CD14-positive monocyte (primary cell): ENCODE measurements around the gene GPR158. TPM values are rescaled to one million over a fixed set of nuclear protein-coding genes. Genes with fewer than 3 reads are reported as not detected.

ENCODE experiments used
- DNase-seq, 3 donors: peaks; one replicate each; pipeline ENCODE4 v3.0.0-alpha.2; 2011 to 2022
- H2AFZ ChIP-seq: 2 replicates; pipeline ENCODE4 v1.6.0; 2012; ENCODE audit warnings: mild to moderate bottlenecking, low read depth, low read length, inconsistent platforms; ENCODE audit not compliant: insufficient read depth, poor library complexity, severe bottlenecking
- H3K27ac ChIP-seq, 2 donors: 1 replicate in 1 of 2; 2 replicates in 1 of 2; pipeline ENCODE4 v1.5.1; 2012 to 2013; ENCODE audit warnings: low read length in 2 of 2, control low read depth in 1 of 2, inconsistent platforms in 1 of 2, low read depth in 1 of 2, mild to moderate bottlenecking in 1 of 2
- H3K27me3 ChIP-seq, 2 donors: one replicate each; pipeline versions ENCODE4 v1.6.0 to v1.6.1; 2011 to 2013; ENCODE audit warnings: low read length in 2 of 2; ENCODE audit not compliant: control insufficient read depth in 2 of 2, insufficient read depth in 2 of 2
- H3K36me3 ChIP-seq, 2 donors: replicated peaks in 1 of 2; 1 replicate in 1 of 2; 2 replicates in 1 of 2; pipeline versions ENCODE4 v1.5.1 to v1.6.1; 2012 to 2013; ENCODE audit warnings: low read length in 2 of 2, control low read depth in 1 of 2, inconsistent platforms in 1 of 2, mild to moderate bottlenecking in 1 of 2; ENCODE audit not compliant: insufficient read depth in 2 of 2, control insufficient read depth in 1 of 2
- H3K4me1 ChIP-seq, 2 donors: 1 replicate in 1 of 2; 2 replicates in 1 of 2; pipeline versions ENCODE4 v1.5.1 to v1.6.1; 2012 to 2013; ENCODE audit warnings: low read length in 2 of 2, control low read depth in 1 of 2, inconsistent platforms in 1 of 2, mild to moderate bottlenecking in 1 of 2, moderate library complexity in 1 of 2; ENCODE audit not compliant: insufficient read depth in 2 of 2, control insufficient read depth in 1 of 2
- H3K4me2 ChIP-seq: replicated peaks from 2 replicates; pipeline ENCODE3; 2012; ENCODE audit warnings: low read length, moderate library complexity, mild to moderate bottlenecking; ENCODE audit not compliant: poor library complexity, severe bottlenecking; ENCODE audit errors: extremely low read depth
- H3K4me3 ChIP-seq, 3 experiments: fragments of 200-600 bp in 1 of 3; sonication (generic) in 1 of 3; replicated peaks in 1 of 3; 1 replicate in 2 of 3; 2 replicates in 1 of 3; pipeline ENCODE4 v1.5.1; 2011 to 2013; ENCODE audit warnings: low read length in 3 of 3, mild to moderate bottlenecking in 3 of 3, control low read depth in 2 of 3, low read depth in 2 of 3, inconsistent platforms in 1 of 3, moderate library complexity in 1 of 3
- H3K79me2 ChIP-seq: 2 replicates; pipeline ENCODE4 v1.6.0; 2012; ENCODE audit warnings: mild to moderate bottlenecking, control low read depth, inconsistent platforms, low read length, moderate library complexity; ENCODE audit not compliant: insufficient read depth
- H3K9ac ChIP-seq: 2 replicates; pipeline ENCODE4 v1.6.0; 2017; ENCODE audit warnings: low read length, mild to moderate bottlenecking; ENCODE audit not compliant: insufficient read depth, poor library complexity, severe bottlenecking
- H3K9me3 ChIP-seq, 2 donors: replicated peaks in 1 of 2; 1 replicate in 1 of 2; 2 replicates in 1 of 2; pipeline versions ENCODE4 v1.5.1 to v1.6.1; 2012 to 2013; ENCODE audit warnings: low read length in 2 of 2, control low read depth in 1 of 2; ENCODE audit not compliant: control insufficient read depth in 1 of 2, insufficient read depth in 1 of 2
- H4K20me1 ChIP-seq: 2 replicates; pipeline ENCODE4 v1.6.0; 2012; ENCODE audit warnings: mild to moderate bottlenecking, low read length, control low read depth, moderate library complexity; ENCODE audit not compliant: insufficient read depth
- H3K27ac Mint-ChIP-seq, 7 donors: one replicate each; pipeline ENCODE4 v1.8.0; 2020; ENCODE audit warnings: mild to moderate bottlenecking in 7 of 7, mixed read lengths in 7 of 7, moderate library complexity in 6 of 7, inconsistent platforms in 2 of 7
- H3K27me3 Mint-ChIP-seq, 3 donors: one replicate each; pipeline ENCODE4 v1.8.0; 2021 to 2022; ENCODE audit warnings: low read depth in 3 of 3, mild to moderate bottlenecking in 3 of 3, mixed read lengths in 3 of 3, moderate library complexity in 3 of 3, inconsistent platforms in 1 of 3
- H3K36me3 Mint-ChIP-seq, 2 donors: one replicate each; pipeline ENCODE4 v1.8.0; 2020; ENCODE audit warnings: mixed read lengths in 2 of 2, inconsistent platforms in 1 of 2, mild to moderate bottlenecking in 1 of 2
- H3K4me1 Mint-ChIP-seq: one replicate; pipeline ENCODE4 v1.8.0; 2020; ENCODE audit warnings: mild to moderate bottlenecking, mixed read lengths
- H3K4me3 Mint-ChIP-seq, 2 donors: one replicate each; pipeline ENCODE4 v1.8.0; 2020; ENCODE audit warnings: mild to moderate bottlenecking in 2 of 2, mixed read lengths in 2 of 2, moderate library complexity in 1 of 2
- H3K9me3 Mint-ChIP-seq, 7 donors: one replicate each; pipeline ENCODE4 v1.8.0; 2020 to 2022; ENCODE audit warnings: mixed read lengths in 7 of 7, mild to moderate bottlenecking in 6 of 7, moderate library complexity in 6 of 7, inconsistent platforms in 2 of 7
- CTCF ChIP-seq: fragments of 200-600 bp; IDR thresholded peaks from one replicate; pipeline ENCODE4 v1.8.0; 2022; ENCODE audit warnings: antibody characterized with exemption, mild to moderate bottlenecking
- WGBS: methylation state at CpG from one replicate; pipeline ENCODE4 v1.1.5; 2013; ENCODE audit warnings: missing lambda C conversion rate; ENCODE audit not compliant: insufficient coverage; 5-methylcytosine and 5-hydroxymethylcytosine counted together
- intact Hi-C, 2 donors: fragments of 100-400 bp; cut with micrococcal nuclease; formaldehyde crosslinking; loops; one replicate each; pipeline versions ENCODE4 v1.15.0 to v1.15.1; 2023
- polyA plus RNA-seq, 3 donors: library from polyadenylated mRNA; depleted of rRNA in 1 of 3; unstranded in 2 of 3; stranded (reverse) in 1 of 3; fragments of 300-500 nt in 2 of 3; fragments of >200 nt in 1 of 3; fragmentation: Illumina TruSeq in 2 of 3; gene quantifications; 1 replicate in 2 of 3; 2 replicates in 1 of 3; pipeline ENCODE4 v1.2.3, GENCODE V29; 2012 to 2021

The GPR158 gene
- polyA plus RNA-seq, 3 donors, result not detected

- H3K79me2 ChIP-seq, result no peaks in the 10 kb centered on the region
- Mint-ChIP-seq H3K27ac (peak overlapping the region in 1 of 7 donors; percentile 20), H3K4me3 (no peak overlapping the region), H3K4me1 (no peaks in the 10 kb centered on the region), H3K9me3 (peaks cover 0 to 9% (median 3%) of the 10 kb centered on the region in 7 donors), H3K27me3 (peaks cover 0 to 3% (median 0%) of the 10 kb centered on the region in 3 donors), H3K36me3 (no peaks in the 10 kb centered on the region)
- H3K27ac ChIP-seq, result no peak overlapping the region
- no peak overlapping the region for H3K4me3 ChIP-seq
- no peaks in the 10 kb centered on the region for H3K4me1 ChIP-seq
- no peaks in the 10 kb centered on the region for H4K20me1 ChIP-seq
- no peaks in the 10 kb centered on the region for H3K36me3 ChIP-seq
- H3K9me3 ChIP-seq, result peaks cover 0 to 2% of the 10 kb centered on the region in 2 donors
- no peak overlapping the region for H2AFZ ChIP-seq
- H3K27me3 ChIP-seq, result no peaks in the 10 kb centered on the region
- 86% methylated on average over 1 of the region's 3 CpGs for WGBS
- H3K4me2 ChIP-seq, result no peak overlapping the region
- intact Hi-C loops, result no loop called here
- H3K9ac ChIP-seq, result no peak overlapping the region
- no peak for TF ChIP-seq CTCF
- no peak for DNase-seq
Observed at GRCh38 chr10:25627606-25628005, 452.8 kb downstream of the GPR158 start.

- DNase-seq, result no peak
- Histone ChIP-seq H2AFZ (no peak overlapping the region), H3K9ac (no peak overlapping the region), H3K27ac (no peak overlapping the region), H3K36me3 (no peaks in the 10 kb centered on the region), H3K9me3 (peaks cover 0 to 2% of the 10 kb centered on the region in 2 donors), H3K4me1 (no peaks in the 10 kb centered on the region), H3K79me2 (no peaks in the 10 kb centered on the region), H3K27me3 (no peaks in the 10 kb centered on the region), H3K4me2 (no peak overlapping the region), H4K20me1 (no peaks in the 10 kb centered on the region), H3K4me3 (no peak overlapping the region)
- intact Hi-C loops, result no loop called here
- Mint-ChIP-seq H3K36me3 (no peaks in the 10 kb centered on the region), H3K27me3 (peaks cover 2 to 3% (median 3%) of the 10 kb centered on the region in 3 donors), H3K27ac (no peak overlapping the region), H3K4me1 (no peaks in the 10 kb centered on the region), H3K4me3 (no peak overlapping the region), H3K9me3 (peaks cover 0 to 11% (median 3%) of the 10 kb centered on the region in 7 donors)
- no peak for TF ChIP-seq CTCF
Observed at GRCh38 chr10:25629333-25629732, 454.5 kb downstream of the GPR158 start.
